Lung (tissue), 12 donors: ENCODE measurements around the gene CHPT1. TPM values are rescaled to one million over a fixed set of nuclear protein-coding genes. Genes with fewer than 3 reads are reported as not detected.
"Not testable (repeated sequence)": the region's sequence is repeated elsewhere in the genome, so short reads cannot be mapped to it uniquely, and the experiment has no call there.

Experiments used
- ATAC-seq: fragments of 200-7000 bp; cut with Tn5 transposase; one replicate; pipeline ENCODE4 v1.9.1; 2020; ENCODE audit warnings: moderate number of reproducible peaks; ENCODE audit not compliant: insufficient read depth, low FRiP score
- DNase-seq, 3 donors: peaks; one replicate each; pipeline ENCODE4 v3.0.0-alpha.2; 2013 to 2017
- H3K27ac ChIP-seq, 2 donors: one replicate each; pipeline ENCODE4 v1.5.1; 2013; ENCODE audit warnings: mild to moderate bottlenecking in 2 of 2, moderate library complexity in 2 of 2, control low read depth in 1 of 2, inconsistent platforms in 1 of 2, low read depth in 1 of 2, low read length in 1 of 2
- H3K27me3 ChIP-seq, 3 donors: one replicate each; pipeline ENCODE4 v1.5.1; 2013; ENCODE audit warnings: low read length in 2 of 3; ENCODE audit not compliant: control insufficient read depth in 3 of 3, insufficient read depth in 3 of 3
- H3K36me3 ChIP-seq, 4 donors: one replicate each; pipeline ENCODE4 v1.5.1; 2013; ENCODE audit warnings: low read length in 4 of 4, mild to moderate bottlenecking in 1 of 4, moderate library complexity in 1 of 4; ENCODE audit not compliant: control insufficient read depth in 4 of 4, insufficient read depth in 4 of 4
- H3K4me1 ChIP-seq, 5 donors: one replicate each; pipeline ENCODE4 v1.5.1; 2013; ENCODE audit warnings: low read length in 5 of 5, mild to moderate bottlenecking in 2 of 5, moderate library complexity in 1 of 5; ENCODE audit not compliant: control insufficient read depth in 5 of 5, insufficient read depth in 5 of 5
- H3K4me3 ChIP-seq: one replicate; pipeline ENCODE4 v1.5.1; 2013; ENCODE audit warnings: mild to moderate bottlenecking, control low read depth, moderate library complexity
- H3K9ac ChIP-seq, 2 donors: one replicate each; pipeline ENCODE4 v1.5.1; 2013; ENCODE audit warnings: low read length in 2 of 2, control low read depth in 1 of 2; ENCODE audit not compliant: insufficient read depth in 1 of 2
- H3K9me3 ChIP-seq, 4 donors: one replicate each; pipeline ENCODE4 v1.5.1; 2013; ENCODE audit warnings: low read length in 3 of 4, mild to moderate bottlenecking in 1 of 4, moderate library complexity in 1 of 4; ENCODE audit not compliant: control insufficient read depth in 4 of 4, insufficient read depth in 3 of 4
- WGBS, 2 donors: extraction: QIAGEN DNeasy Blood & Tissue Kit; methylation state at CpG; one replicate each; pipeline ENCODE4 v1.1.7; 2013; 5-methylcytosine and 5-hydroxymethylcytosine counted together
- polyA plus RNA-seq, 2 donors: library from polyadenylated mRNA; stranded (reverse); fragments of 200-250 nt; gene quantifications; one replicate each; pipeline ENCODE4 v1.2.1, GENCODE V29; 2013
- total RNA-seq, 2 donors: library from RNA; depleted of rRNA in 1 of 2; stranded (reverse); fragments of >200 nt in 1 of 2; gene quantifications; one replicate each; pipeline ENCODE4 v1.2.1, GENCODE V29; 2014 to 2021
- TF ChIP-seq, protein P1 (sequence below): IDR thresholded peaks from 2 replicates; pipeline ENCODE4 v1.5.1; 2012; ENCODE audit warnings: mild to moderate bottlenecking; ENCODE audit errors: control extremely low read depth, extremely low read depth
- donor health status: control.
- donor health status: control.
- donor health status: Bipolar disorder and iron deficiency.
- donor health status: healthy.
- donor health status: DM: yes; HTN: yes; CAD: no.

Gene CHPT1
- total and polyA plus RNA-seq, 4 donors = 25.1 to 60.9 (median 41.2) TPM

GRCh38 chr12:101655393-101655792 lies 42.0 kb upstream of the CHPT1 start:
- Histone ChIP-seq H3K36me3 (no peaks in the 10 kb centered on the region), H3K9ac (no peak overlapping the region), H3K4me1 (no peaks in the 10 kb centered on the region), H3K27me3 (no peaks in the 10 kb centered on the region), H3K4me3 (no peak overlapping the region), H3K27ac (no peak overlapping the region), H3K9me3 (no peaks in the 10 kb centered on the region)
- DNase-seq (no peak), ATAC-seq (no peak)
- TF ChIP-seq, protein P1, sequence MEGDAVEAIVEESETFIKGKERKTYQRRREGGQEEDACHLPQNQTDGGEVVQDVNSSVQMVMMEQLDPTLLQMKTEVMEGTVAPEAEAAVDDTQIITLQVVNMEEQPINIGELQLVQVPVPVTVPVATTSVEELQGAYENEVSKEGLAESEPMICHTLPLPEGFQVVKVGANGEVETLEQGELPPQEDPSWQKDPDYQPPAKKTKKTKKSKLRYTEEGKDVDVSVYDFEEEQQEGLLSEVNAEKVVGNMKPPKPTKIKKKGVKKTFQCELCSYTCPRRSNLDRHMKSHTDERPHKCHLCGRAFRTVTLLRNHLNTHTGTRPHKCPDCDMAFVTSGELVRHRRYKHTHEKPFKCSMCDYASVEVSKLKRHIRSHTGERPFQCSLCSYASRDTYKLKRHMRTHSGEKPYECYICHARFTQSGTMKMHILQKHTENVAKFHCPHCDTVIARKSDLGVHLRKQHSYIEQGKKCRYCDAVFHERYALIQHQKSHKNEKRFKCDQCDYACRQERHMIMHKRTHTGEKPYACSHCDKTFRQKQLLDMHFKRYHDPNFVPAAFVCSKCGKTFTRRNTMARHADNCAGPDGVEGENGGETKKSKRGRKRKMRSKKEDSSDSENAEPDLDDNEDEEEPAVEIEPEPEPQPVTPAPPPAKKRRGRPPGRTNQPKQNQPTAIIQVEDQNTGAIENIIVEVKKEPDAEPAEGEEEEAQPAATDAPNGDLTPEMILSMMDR = no peak
- WGBS, 2 donors = 38 to 64% methylated on average over 2 of the region's 2 CpGs

DNA sequence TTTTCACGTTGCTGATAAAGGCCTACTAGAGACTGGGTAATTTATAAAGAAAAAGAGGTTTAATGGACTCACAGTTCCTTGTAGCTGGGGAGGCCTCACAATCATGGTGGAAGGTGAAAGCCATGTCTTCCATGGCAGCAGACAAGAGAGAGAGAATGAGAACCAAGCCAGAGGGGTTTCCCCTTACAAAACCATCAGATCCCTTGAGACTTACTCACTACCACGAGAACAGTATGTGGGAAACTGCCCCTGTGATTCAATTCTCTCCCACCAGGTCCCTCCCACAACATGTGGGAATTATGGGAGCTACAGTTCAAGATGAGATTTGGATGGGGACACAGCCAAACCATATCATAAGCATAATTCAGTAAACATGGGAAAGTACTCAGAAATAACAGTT lies 36.8 kb upstream of the CHPT1 start:
- WGBS, 2 donors = 83 to 85% methylated on average over 2 of the region's 2 CpGs
- not testable (repeated sequence) for H3K9me3 ChIP-seq, H3K4me1 ChIP-seq, ATAC-seq, DNase-seq, H3K27me3 ChIP-seq, H3K9ac ChIP-seq, H3K36me3 ChIP-seq, H3K27ac ChIP-seq, H3K4me3 ChIP-seq

GRCh38 chr12:101663298-101663697 lies 34.1 kb upstream of the CHPT1 start:
- 82 to 93% methylated on average over 6 of the region's 6 CpGs for WGBS, 2 donors

DNA sequence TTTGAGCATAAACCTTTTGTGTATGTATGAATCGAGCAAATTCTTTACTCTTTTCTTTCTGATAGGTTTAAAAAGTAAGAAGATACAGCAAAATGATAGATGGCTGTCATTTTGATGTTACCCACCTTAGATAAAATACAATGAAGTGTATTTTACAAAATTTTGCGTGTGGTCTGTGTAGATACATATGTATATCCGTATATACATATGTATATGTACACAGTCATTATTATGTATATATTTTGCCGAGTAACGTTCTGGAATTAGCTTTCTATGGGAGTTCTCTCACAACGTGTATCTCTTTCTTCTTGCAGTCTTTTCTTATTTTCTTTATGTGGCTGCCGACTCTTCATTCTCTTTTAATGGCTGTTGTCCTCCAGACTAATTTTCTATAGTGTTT lies 32.4 kb upstream of the CHPT1 start:
- H3K36me3 ChIP-seq = no peaks in the 10 kb centered on the region
- TF ChIP-seq, protein P1 = no peak
- H3K27me3 ChIP-seq = no peaks in the 10 kb centered on the region
- 85 to 94% methylated on average over 7 of the region's 7 CpGs for WGBS, 2 donors
- no peak overlapping the region for H3K4me3 ChIP-seq
- H3K9ac ChIP-seq = no peak overlapping the region
- H3K9me3 ChIP-seq = no peaks in the 10 kb centered on the region
- no peaks in the 10 kb centered on the region for H3K4me1 ChIP-seq
- no peak for DNase-seq
- no peak for ATAC-seq
- H3K27ac ChIP-seq = no peak overlapping the region

More at GRCh38 chr12:101663298-101663697, 34.1 kb upstream of the CHPT1 start:
- TF ChIP-seq, protein P1 = no peak
- Histone ChIP-seq H3K27ac (no peak overlapping the region), H3K9me3 (no peaks in the 10 kb centered on the region), H3K9ac (no peak overlapping the region), H3K36me3 (no peaks in the 10 kb centered on the region), H3K4me3 (no peak overlapping the region), H3K27me3 (no peaks in the 10 kb centered on the region), H3K4me1 (no peaks in the 10 kb centered on the region)
- ATAC-seq (no peak), DNase-seq (no peak)
